K562 (cell line): ENCODE results near the gene KDM2B. TPM values are rescaled to one million over a fixed set of nuclear protein-coding genes. Genes with fewer than 3 reads are reported as not detected.

Experiments
- ATAC-seq: fragments of 200-7000 bp; cut with Tn5 transposase; 3 replicates; pipeline ENCODE4 v1.9.1; 2020; ENCODE audit warnings: moderate library complexity
- BruUV-seq: library from RNA; stranded (reverse); fragments of 400-500 nt; replicated peaks from 2 replicates; lab custom pipeline; 2021; lab: Mats Ljungman, UMichigan
- CTCF ChIA-PET: fragments of 300-600 bp; formaldehyde crosslinking; extraction: SDS; loops from one replicate; lab custom pipeline; 2021; ENCODE audit warnings: low intra/inter-chr PET ratio; lab: Yijun Ruan, JAX
- POLR2A ChIA-PET: fragments of 300-600, 350-650 bp; sonication (Branson Sonifier 250); formaldehyde crosslinking; extraction: SDS; loops from one replicate; lab custom pipeline; 2021; ENCODE audit warnings: antibody characterized with exemption, inconsistent platforms; lab: Yijun Ruan, JAX
- DNase-seq, 4 experiments: peaks; one replicate each; pipeline versions ENCODE4 v3.0.0 to v3.0.0-alpha.2; 2011 to 2018; ENCODE audit warnings: low spot score in 3 of 4, mixed read lengths in 3 of 4; ENCODE audit errors: extremely low read depth in 1 of 4
- FAIRE-seq: peaks from 2 replicates; lab custom pipeline; 2011; peaks lifted over from hg19 to GRCh38; lab: Jason Lieb, UNC
- H2AFZ ChIP-seq: 2 replicates; pipeline ENCODE4 v1.6.0; 2011; ENCODE audit warnings: low read depth, low read length, control low read depth, inconsistent platforms
- H3K27ac ChIP-seq: fragments of 200-600 bp; 3 replicates; pipeline ENCODE4 v1.8.0; 2011; ENCODE audit warnings: low read depth, mild to moderate bottlenecking, control low read depth, inconsistent platforms, low read length, moderate library complexity, mixed read lengths; ENCODE audit errors: extremely low read depth
- H3K27me3 ChIP-seq, 2 experiments: fragments of 300-600 bp in 1 of 2; 2 replicates in 1 of 2; 3 replicates in 1 of 2; pipeline versions ENCODE4 v1.6.0 to v1.8.0; 2011; ENCODE audit warnings: inconsistent platforms in 2 of 2, low read length in 2 of 2, mild to moderate bottlenecking in 1 of 2, mixed read lengths in 1 of 2, moderate library complexity in 1 of 2; ENCODE audit not compliant: control insufficient read depth in 2 of 2, insufficient read depth in 2 of 2
- H3K36me3 ChIP-seq: fragments of 300-600 bp; 3 replicates; pipeline ENCODE4 v1.8.0; 2011; ENCODE audit warnings: mild to moderate bottlenecking, low read length, inconsistent platforms; ENCODE audit not compliant: control insufficient read depth, insufficient read depth
- H3K4me1 ChIP-seq, 2 experiments: fragments of 200-600 bp in 1 of 2; replicated peaks in 1 of 2; 2 replicates in 1 of 2; 3 replicates in 1 of 2; pipeline versions ENCODE4 v1.5.1 to v1.8.0; 2011; ENCODE audit warnings: inconsistent platforms in 2 of 2, low read length in 2 of 2, mild to moderate bottlenecking in 1 of 2, mixed read lengths in 1 of 2, moderate library complexity in 1 of 2; ENCODE audit not compliant: control insufficient read depth in 2 of 2, insufficient read depth in 2 of 2
- H3K4me2 ChIP-seq: 2 replicates; pipeline ENCODE4 v1.6.1; 2011; ENCODE audit warnings: low read length, control low read depth, inconsistent platforms, mixed read lengths; ENCODE audit not compliant: insufficient read depth
- H3K4me3 ChIP-seq: fragments of 200-600 bp; sonication (generic), shearing (Covaris generic); 2 replicates; pipeline ENCODE4 v1.5.1; 2016; ENCODE audit warnings: control low read depth, inconsistent platforms
- H3K79me2 ChIP-seq: fragments of 200-600 bp; 3 replicates; pipeline ENCODE4 v1.8.0; 2011; ENCODE audit warnings: low read length, inconsistent platforms; ENCODE audit not compliant: control insufficient read depth, insufficient read depth
- H3K9ac ChIP-seq, 2 experiments: 2 replicates each; pipeline versions ENCODE4 v1.6.0 to v1.6.1; 2011; ENCODE audit warnings: low read depth in 2 of 2, low read length in 2 of 2, control low read depth in 1 of 2, inconsistent platforms in 1 of 2, mild to moderate bottlenecking in 1 of 2, mixed read lengths in 1 of 2; ENCODE audit not compliant: insufficient read depth in 1 of 2
- H3K9me1 ChIP-seq: one replicate; pipeline ENCODE4 v1.6.0; 2011; ENCODE audit warnings: inconsistent platforms, mild to moderate bottlenecking, low read length, moderate library complexity; ENCODE audit not compliant: control insufficient read depth, insufficient read depth
- H3K9me3 ChIP-seq: replicated peaks from 2 replicates; pipeline ENCODE4 v1.5.1; 2011; ENCODE audit warnings: low read depth, low read length, inconsistent platforms; ENCODE audit not compliant: control insufficient read depth, insufficient read depth
- H4K20me1 ChIP-seq: replicated peaks from 2 replicates; pipeline ENCODE4 v1.6.1; 2011; ENCODE audit warnings: low read length, inconsistent platforms, mixed read lengths; ENCODE audit not compliant: control insufficient read depth, insufficient read depth
- ERF ChIP-seq: fragments of 450-650 bp; formaldehyde crosslinking; IDR thresholded peaks from 2 replicates; pipeline ENCODE4 v1.4.0; 2020; ENCODE audit warnings: mild to moderate bottlenecking, mixed read lengths
- FOXK2 ChIP-seq, 2 experiments: fragments of 450-650 bp; IDR thresholded peaks in 1 of 2; conservative IDR thresholded peaks in 1 of 2; 2 replicates each; pipeline ENCODE4 v1.6.1; 2016; ENCODE audit warnings: low read depth in 2 of 2, mild to moderate bottlenecking in 1 of 2
- MAZ ChIP-seq, 2 experiments: fragments of 450-650 bp in 1 of 2; sonication (generic) in 1 of 2; formaldehyde crosslinking; IDR thresholded peaks in 1 of 2; conservative IDR thresholded peaks in 1 of 2; 2 replicates each; pipeline versions ENCODE4 v1.4.0 to v1.5.0; 2020; ENCODE audit warnings: mild to moderate bottlenecking in 1 of 2, missing genetic modification reagents in 1 of 2
- MBD2 ChIP-seq: sonication (generic); IDR thresholded peaks from 2 replicates; pipeline ENCODE4 v1.6.1; 2016; ENCODE audit warnings: low read depth, borderline replicate concordance
- RCOR1 ChIP-seq, 2 experiments: IDR thresholded peaks; 2 replicates each; pipeline ENCODE4 v1.6.1; 2012; ENCODE audit warnings: low read depth in 2 of 2, low read length in 2 of 2, borderline replicate concordance in 1 of 2, improper control_type of control experiment in 1 of 2
- RFX1 ChIP-seq: fragments of 450-650 bp; IDR thresholded peaks from 2 replicates; pipeline ENCODE4 v1.6.1; 2016; ENCODE audit warnings: mild to moderate bottlenecking, moderate library complexity
- ZKSCAN8 ChIP-seq: fragments of 200-800 bp; sonication (Bioruptor generic); IDR thresholded peaks from 2 replicates; pipeline ENCODE4 v1.6.1; 2016; ENCODE audit warnings: missing genetic modification characterization, missing compliant biosample characterization
- ZNF282 ChIP-seq: sonication (generic); formaldehyde crosslinking; IDR thresholded peaks from 2 replicates; pipeline ENCODE4 v1.8.1; 2023; ENCODE audit warnings: missing genetic modification reagents
- WGBS: fragments of 100-300 bp; shearing (Covaris generic); methylation state at CpG from one replicate; pipeline ENCODE4 v1.1.6; 2016; ENCODE audit warnings: low coverage, mixed read lengths; ENCODE audit not compliant: insufficient coverage; ENCODE audit errors: missing lambda C conversion rate; 5-methylcytosine and 5-hydroxymethylcytosine counted together
- in situ Hi-C: fragments of 300-500 bp; cut with MboI; formaldehyde crosslinking; loops from 4 replicates; pipeline ENCODE4 v1.15.0; 2018; ENCODE audit warnings: inconsistent platforms, mixed read lengths
- intact Hi-C: fragments of 100-400 bp; cut with micrococcal nuclease; formaldehyde crosslinking; loops from 2 replicates; pipeline ENCODE4 v1.14.2; 2022
- polyA plus RNA-seq, 8 experiments: library from polyadenylated mRNA; depleted of rRNA in 4 of 8; stranded (reverse) in 5 of 8; unstranded in 3 of 8; fragments of >200 nt; fragmentation: Nextera tagmentation in 2 of 8; fragmentation: Illumina TruSeq in 1 of 8; extraction: Ambion mirVana in 2 of 8; extraction: Trizol in 1 of 8; gene quantifications; 2 replicates each; pipeline versions ENCODE4 v1.2.1 to v1.2.3, GENCODE V29; 2011 to 2014; ENCODE audit warnings: inconsistent platforms in 1 of 8, missing spikeins in 1 of 8
- total RNA-seq, 7 experiments: library from RNA; depleted of rRNA in 6 of 7; stranded (reverse); fragments of >200 nt in 6 of 7; fragmentation: Illumina TruSeq in 2 of 7; extraction: Trizol in 2 of 7; gene quantifications; 2 replicates each; pipeline versions ENCODE4 v1.2.1 to v1.2.3, GENCODE V29; 2011 to 2021; ENCODE audit warnings: low replicate concordance in 1 of 7
- TF ChIP-seq, protein P1 (sequence below), 2 experiments: IDR thresholded peaks; 2 replicates each; pipeline ENCODE4 v1.6.1; 2011; ENCODE audit warnings: borderline replicate concordance in 1 of 2, control low read depth in 1 of 2, low read depth in 1 of 2, low read length in 1 of 2, mild to moderate bottlenecking in 1 of 2, mixed read lengths in 1 of 2, moderate library complexity in 1 of 2; ENCODE audit not compliant: insufficient read depth in 1 of 2, insufficient read length in 1 of 2, poor library complexity in 1 of 2, severe bottlenecking in 1 of 2; ENCODE audit errors: extremely low read depth in 1 of 2
- TF ChIP-seq, protein P2 (sequence below): fragments of 450-650 bp; IDR thresholded peaks from one replicate; pipeline ENCODE4 v1.6.1; 2018; ENCODE audit warnings: mild to moderate bottlenecking, moderate library complexity; ENCODE audit not compliant: partially characterized antibody
- TF ChIP-seq, protein P3 (sequence below): sonication (generic); formaldehyde crosslinking; IDR thresholded peaks from 2 replicates; pipeline ENCODE4 v1.8.1; 2023; ENCODE audit warnings: mild to moderate bottlenecking, missing genetic modification reagents
- TF ChIP-seq, protein P4 (sequence below): fragments of 200-400 bp; formaldehyde crosslinking; IDR thresholded peaks from 2 replicates; pipeline ENCODE4 v1.6.1; 2017; ENCODE audit warnings: mild to moderate bottlenecking, low read depth, low read length, moderate library complexity

Gene KDM2B
- total and polyA plus RNA-seq, 9 of the 15 experiments (the other 6 are each of a cell fraction or from before 2014, with no cell fraction given) = 7.4 to 50.5 (median 22.5) TPM

DNA sequence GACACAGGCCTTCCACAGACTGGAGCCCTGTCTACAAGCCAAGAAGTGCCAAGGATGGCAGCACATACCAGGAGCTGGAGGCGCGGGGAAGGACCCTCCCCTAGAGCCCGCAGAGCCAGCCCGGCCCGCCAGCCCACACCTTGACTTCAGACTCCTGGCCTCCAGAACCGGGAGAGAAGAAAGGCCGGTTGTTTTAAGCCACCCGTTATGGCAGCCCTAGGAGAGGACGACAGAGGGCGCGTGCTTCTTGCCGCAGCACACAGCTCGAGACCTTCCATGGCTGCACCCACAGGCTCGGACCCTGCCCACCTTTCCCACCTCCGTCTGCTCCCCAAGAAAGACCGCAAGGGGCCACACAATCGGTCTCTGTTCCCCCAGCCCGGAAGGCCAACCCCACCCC, 127.2 kb downstream of the KDM2B start:
- Histone ChIP-seq H4K20me1 (no peaks in the 10 kb centered on the region; the same call in 1 of the 2 replicates), H3K4me1 (peaks cover 0 to 19% of the 10 kb centered on the region in 2 experiments; a peak in 3 of 5 replicates), H3K9ac (no peak overlapping the region), H3K79me2 (peaks cover 47% of the 10 kb centered on the region), H3K9me3 (no peaks in the 10 kb centered on the region), H3K36me3 (peaks cover 36% of the 10 kb centered on the region; the same call in 2 of the 3 replicates), H3K27me3 (no peaks in the 10 kb centered on the region), H3K27ac (no peak overlapping the region), H3K9me1 (no peaks in the 10 kb centered on the region), H2AFZ (no peak overlapping the region), H3K4me2 (no peak overlapping the region), H3K4me3 (no peak overlapping the region)
- no TSS peak for BruUV-seq
- WGBS = 90% methylated on average over 13 of the region's 18 CpGs
- TF ChIP-seq RCOR1 (IDR thresholded peaks at IDR 0.05; ENCODE audit: borderline replicate concordance in 1 of 2, low read depth in 2 of 2, low read length in 2 of 2) = no peak
- no peak for TF ChIP-seq MBD2
- no peak for TF ChIP-seq MAZ (CRISPR knock-in tag; conservative IDR thresholded peaks at IDR 0.05 in 1 of 2, IDR thresholded peaks at IDR 0.05 in 1 of 2)
- TF ChIP-seq, protein P1, sequence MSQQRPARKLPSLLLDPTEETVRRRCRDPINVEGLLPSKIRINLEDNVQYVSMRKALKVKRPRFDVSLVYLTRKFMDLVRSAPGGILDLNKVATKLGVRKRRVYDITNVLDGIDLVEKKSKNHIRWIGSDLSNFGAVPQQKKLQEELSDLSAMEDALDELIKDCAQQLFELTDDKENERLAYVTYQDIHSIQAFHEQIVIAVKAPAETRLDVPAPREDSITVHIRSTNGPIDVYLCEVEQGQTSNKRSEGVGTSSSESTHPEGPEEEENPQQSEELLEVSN (IDR thresholded peaks at IDR 0.05; ENCODE audit: borderline replicate concordance in 1 of 2, extremely low read depth in 1 of 2, insufficient read depth in 1 of 2, insufficient read length in 1 of 2, low read depth in 1 of 2, low read length in 1 of 2, poor library complexity in 1 of 2, severe bottlenecking in 1 of 2) = no peak
- no peak for TF ChIP-seq ERF (CRISPR knock-in tag)
- TF ChIP-seq, protein P2, sequence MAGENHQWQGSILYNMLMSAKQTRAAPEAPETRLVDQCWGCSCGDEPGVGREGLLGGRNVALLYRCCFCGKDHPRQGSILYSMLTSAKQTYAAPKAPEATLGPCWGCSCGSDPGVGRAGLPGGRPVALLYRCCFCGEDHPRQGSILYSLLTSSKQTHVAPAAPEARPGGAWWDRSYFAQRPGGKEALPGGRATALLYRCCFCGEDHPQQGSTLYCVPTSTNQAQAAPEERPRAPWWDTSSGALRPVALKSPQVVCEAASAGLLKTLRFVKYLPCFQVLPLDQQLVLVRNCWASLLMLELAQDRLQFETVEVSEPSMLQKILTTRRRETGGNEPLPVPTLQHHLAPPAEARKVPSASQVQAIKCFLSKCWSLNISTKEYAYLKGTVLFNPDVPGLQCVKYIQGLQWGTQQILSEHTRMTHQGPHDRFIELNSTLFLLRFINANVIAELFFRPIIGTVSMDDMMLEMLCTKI = no peak
- TF ChIP-seq RFX1 = no peak
- TF ChIP-seq, protein P3, sequence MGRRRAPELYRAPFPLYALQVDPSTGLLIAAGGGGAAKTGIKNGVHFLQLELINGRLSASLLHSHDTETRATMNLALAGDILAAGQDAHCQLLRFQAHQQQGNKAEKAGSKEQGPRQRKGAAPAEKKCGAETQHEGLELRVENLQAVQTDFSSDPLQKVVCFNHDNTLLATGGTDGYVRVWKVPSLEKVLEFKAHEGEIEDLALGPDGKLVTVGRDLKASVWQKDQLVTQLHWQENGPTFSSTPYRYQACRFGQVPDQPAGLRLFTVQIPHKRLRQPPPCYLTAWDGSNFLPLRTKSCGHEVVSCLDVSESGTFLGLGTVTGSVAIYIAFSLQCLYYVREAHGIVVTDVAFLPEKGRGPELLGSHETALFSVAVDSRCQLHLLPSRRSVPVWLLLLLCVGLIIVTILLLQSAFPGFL (CRISPR knock-in tag) = no peak
- TF ChIP-seq, protein P4, sequence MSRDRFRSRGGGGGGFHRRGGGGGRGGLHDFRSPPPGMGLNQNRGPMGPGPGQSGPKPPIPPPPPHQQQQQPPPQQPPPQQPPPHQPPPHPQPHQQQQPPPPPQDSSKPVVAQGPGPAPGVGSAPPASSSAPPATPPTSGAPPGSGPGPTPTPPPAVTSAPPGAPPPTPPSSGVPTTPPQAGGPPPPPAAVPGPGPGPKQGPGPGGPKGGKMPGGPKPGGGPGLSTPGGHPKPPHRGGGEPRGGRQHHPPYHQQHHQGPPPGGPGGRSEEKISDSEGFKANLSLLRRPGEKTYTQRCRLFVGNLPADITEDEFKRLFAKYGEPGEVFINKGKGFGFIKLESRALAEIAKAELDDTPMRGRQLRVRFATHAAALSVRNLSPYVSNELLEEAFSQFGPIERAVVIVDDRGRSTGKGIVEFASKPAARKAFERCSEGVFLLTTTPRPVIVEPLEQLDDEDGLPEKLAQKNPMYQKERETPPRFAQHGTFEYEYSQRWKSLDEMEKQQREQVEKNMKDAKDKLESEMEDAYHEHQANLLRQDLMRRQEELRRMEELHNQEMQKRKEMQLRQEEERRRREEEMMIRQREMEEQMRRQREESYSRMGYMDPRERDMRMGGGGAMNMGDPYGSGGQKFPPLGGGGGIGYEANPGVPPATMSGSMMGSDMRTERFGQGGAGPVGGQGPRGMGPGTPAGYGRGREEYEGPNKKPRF = no peak
- no peak for TF ChIP-seq FOXK2 (conservative IDR thresholded peaks at IDR 0.05 in 1 of 2, IDR thresholded peaks at IDR 0.05 in 1 of 2; ENCODE audit: low read depth in 2 of 2)
- TF ChIP-seq ZNF282 = no peak
- TF ChIP-seq ZKSCAN8 (CRISPR knock-in tag) = no peak
- no peak for DNase-seq
- FAIRE-seq = no peak
- in situ Hi-C loops = no loop called here
- intact Hi-C loops = no loop called here
- POLR2A ChIA-PET = interaction anchor here (1.0 to 1.8 kb wide), 3 partner anchors 10 to 113 kb away, joined by 3 to 6 read pairs (median 4); no protein-coding TSS in a partner anchor
- CTCF ChIA-PET = no interaction called here
- ATAC-seq = no peak
